Limb (tissue), 2 donors: ENCODE data around the gene TNNT2.

Experiments used
- DNase-seq, 2 donors: peaks; one replicate each; pipeline ENCODE4 v3.0.0-alpha.2; 2016; ENCODE audit errors: extremely low spot score in 2 of 2

The TNNT2 gene

GRCh38 chr1:201377611-201378092, at the start of gene TNNT2:
Gene TNNT2, minus strand, starts transcription at chr1:201377680. Its CDS starts 4,426 bp downstream, at chr1:201373254.
- peak; percentile 47 to 74 for DNase-seq

GRCh38 chr1:201426479-201427310, 49.2 kb upstream of the TNNT2 start:
- no peak for DNase-seq

- DNase-seq, result no peak
These were observed 46.7 kb upstream of the TNNT2 start for GRCh38 chr1:201424146-201424545.

- DNase-seq, result no peak
These were observed 46.2 kb upstream of the TNNT2 start for GRCh38 chr1:201423655-201424054.

GRCh38 chr1:201422436-201423030, 45.1 kb upstream of the TNNT2 start:
- no peak for DNase-seq

GRCh38 chr1:201422026-201422425, 44.5 kb upstream of the TNNT2 start:
- no peak for DNase-seq

DNA sequence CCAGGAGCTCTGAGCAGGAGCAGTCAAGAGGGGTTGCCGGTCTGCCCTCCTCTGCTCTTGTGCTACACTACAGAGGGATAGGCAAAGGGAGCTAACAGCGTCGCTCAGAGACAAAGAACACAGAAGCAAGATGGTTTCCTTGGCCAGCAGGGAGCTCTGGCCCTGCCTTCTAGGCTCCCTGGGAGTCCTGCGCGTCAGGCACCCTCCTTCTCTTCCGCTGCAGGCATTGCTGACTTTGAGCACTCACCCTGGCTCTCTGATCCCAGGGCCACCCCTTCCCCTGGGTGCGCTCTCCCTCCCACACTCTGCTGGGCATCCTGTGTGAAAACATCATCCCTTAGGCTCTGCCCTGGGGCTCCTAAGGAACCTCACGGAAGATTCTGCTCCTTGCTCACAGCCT, 43.6 kb upstream of the TNNT2 start:
- DNase-seq, result no peak

- no peak for DNase-seq
These were observed 43.1 kb upstream of the TNNT2 start for GRCh38 chr1:201420608-201421002.

GRCh38 chr1:201419746-201420607, 42.5 kb upstream of the TNNT2 start:
- DNase-seq, result no peak

DNA sequence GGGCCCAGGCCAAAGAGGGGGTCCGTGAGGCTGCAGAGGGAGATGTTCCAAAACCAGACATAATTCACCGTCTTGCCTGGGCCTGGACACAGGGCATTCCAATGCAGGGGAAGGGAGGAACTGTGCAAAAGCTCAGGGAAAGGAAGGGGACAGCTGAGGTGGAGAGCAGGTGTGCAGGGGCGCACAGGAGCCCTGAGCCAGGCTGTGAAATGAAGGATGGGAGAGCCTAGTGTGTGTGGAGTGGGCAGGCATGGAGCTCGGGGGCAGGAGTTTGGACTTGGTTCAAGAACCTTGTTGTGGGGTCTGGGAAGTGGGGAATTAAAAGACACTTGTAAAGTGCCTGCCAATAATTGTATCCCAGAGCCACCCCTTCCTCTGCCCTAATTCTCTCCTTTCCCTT, 41.8 kb upstream of the TNNT2 start:
- DNase-seq, result no peak

DNA sequence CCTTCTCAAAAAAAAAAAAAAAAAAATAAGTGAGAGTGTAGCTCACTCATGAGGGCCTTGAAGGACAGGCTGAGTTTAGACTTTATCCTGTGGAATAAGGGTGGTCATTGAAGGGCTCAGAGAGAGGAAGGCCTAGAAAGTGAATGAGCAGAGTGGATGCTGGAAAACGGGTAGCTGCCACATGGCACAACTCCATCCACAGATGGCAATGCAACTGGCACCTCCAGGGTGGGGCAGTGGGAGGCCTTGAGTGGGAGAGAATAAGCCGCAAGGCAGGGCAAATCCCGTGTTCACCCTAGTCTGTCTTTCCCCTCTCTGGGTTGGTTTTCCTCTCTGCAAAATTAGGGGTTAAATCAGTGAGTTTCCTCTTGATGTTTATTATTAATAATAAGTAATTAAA, 41.0 kb upstream of the TNNT2 start:
- no peak for DNase-seq

- no peak for DNase-seq
These were observed 36.7 kb upstream of the TNNT2 start for GRCh38 chr1:201414051-201414738.

DNA sequence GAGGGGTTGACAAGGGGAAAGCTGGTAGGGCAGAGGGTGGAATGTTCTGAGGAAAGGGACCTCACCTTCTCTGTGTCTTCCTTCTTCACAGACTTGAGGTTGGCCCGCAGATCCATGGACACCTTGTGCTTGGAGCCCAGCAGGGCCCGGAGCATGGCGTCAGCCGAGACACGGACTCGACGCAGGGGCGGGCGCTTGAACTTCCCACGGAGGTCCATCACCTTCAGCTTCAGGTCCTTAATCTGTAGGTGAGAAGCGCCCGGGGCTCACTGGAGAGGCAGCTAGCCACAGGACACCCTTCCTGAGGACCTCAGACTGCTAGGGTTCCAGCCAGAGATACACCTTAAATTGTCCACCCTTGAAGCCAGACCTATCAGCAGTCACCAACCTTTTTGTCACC, 33.8 kb upstream of the TNNT2 start:
- DNase-seq, result no peak

- no peak for DNase-seq
These were observed 32.0 kb upstream of the TNNT2 start for GRCh38 chr1:201409440-201409839.

GRCh38 chr1:201408834-201409200, 31.3 kb upstream of the TNNT2 start:
- DNase-seq, result no peak

DNA sequence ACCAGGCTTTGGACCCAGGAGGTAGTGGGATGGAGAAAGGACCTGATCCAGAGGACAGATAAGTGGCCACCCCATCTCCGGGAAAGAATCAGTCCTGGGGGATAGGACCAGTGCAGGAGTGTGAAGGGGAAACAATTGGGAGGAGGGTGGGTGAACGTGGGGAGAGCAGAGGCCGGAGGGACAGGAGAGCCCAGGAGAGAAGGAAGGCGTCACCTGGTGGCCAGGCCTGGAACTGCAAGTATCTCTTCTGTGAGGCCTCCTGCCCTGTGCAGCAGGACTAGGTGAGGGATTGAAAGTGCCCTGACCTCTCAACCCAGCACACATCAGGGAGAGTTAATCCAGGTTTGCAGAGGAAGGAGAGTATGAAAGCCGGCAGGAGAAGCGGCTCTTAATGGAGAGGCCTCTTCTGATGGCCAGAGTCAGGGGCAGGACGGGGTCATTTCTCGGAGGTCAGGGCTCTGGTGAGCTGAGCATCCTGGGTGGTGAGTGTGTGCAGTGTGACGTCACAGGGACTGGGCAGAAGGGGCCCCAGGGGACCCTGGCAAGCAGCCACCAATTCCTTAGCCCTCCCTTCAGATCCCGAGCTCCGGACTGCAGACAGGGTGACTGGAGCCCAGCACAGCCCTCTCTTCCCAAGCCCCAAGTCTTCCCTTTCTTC, 30.8 kb upstream of the TNNT2 start:
- peak; percentile 61 to 88 for DNase-seq

DNA sequence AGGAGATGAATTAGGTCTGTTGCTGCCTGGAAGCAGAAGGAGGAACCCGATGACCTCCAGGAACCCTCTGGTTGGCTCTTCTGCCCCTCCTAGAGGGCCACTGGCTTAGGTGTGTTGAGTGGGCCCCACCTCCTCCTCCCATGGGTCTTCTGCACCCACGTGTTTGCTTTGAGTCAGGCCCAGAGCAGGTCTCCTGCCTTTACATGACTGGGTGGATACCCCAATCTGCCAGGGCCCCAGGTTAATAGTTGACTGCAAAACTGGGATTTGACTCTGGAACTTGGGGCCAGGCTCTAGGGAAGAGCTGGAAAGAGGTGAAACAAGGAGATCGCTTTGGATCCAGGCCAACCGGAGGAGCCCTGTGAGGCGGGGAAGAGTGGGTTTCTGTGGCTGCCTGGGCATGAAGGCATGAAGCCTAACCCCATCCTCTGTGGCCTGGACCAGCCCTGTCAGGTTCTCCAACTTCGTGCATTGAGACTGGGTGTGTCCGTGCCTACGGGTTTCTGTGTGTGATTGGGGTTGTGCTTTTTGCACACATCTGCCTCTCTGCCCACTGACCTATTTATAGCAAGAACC, 29.4 kb upstream of the TNNT2 start:
- DNase-seq, result no peak

- DNase-seq, result no peak
These were observed 28.0 kb upstream of the TNNT2 start for GRCh38 chr1:201405484-201405831.

- no peak for DNase-seq
These were observed 27.4 kb upstream of the TNNT2 start for GRCh38 chr1:201404722-201405483.

DNA sequence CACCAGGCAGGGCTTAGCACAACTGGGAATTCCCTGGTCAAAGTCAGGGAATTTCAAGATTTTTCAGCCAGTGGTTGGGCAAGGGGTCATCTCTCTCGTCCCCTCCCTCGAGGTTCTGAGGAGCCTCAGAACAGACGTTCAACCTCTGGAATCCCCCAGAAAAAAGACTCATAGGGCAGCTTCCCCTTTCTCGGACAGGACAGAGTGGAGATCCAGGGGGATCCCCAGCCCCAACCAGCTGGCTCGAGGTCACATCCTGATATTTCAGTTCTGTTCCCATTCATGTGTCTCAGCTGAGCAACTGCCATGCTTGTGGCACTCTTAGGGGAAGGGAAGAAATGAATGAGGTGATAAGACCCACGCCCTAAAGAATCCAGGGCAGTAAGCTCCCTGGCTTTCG, 26.6 kb upstream of the TNNT2 start:
- no peak for DNase-seq
